ENCODE data around the gene QRICH1.

The QRICH1 gene

GRCh38 chr3:49092938-49093852 lies 676 bp downstream of the QRICH1 start:
- TF ChIP-seq TCF12 (IDR thresholded peaks at IDR 0.05; ENCODE audit: low read depth), result peak; percentile 21; the same call in 1 of the 2 replicates
- TF ChIP-seq, protein P1, sequence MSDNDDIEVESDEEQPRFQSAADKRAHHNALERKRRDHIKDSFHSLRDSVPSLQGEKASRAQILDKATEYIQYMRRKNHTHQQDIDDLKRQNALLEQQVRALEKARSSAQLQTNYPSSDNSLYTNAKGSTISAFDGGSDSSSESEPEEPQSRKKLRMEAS (IDR thresholded peaks at IDR 0.05), result peak; percentile 38; the same call in 1 of the 2 replicates
- TF ChIP-seq TAF1 (IDR thresholded peaks at IDR 0.05; ENCODE audit: low read depth), result no peak
- TF ChIP-seq TEAD4 (IDR thresholded peaks at IDR 0.05), result peak; percentile 14; the same call in 1 of the 2 replicates
- no peak for TF ChIP-seq RAD21 (IDR thresholded peaks at IDR 0.05; ENCODE audit: low read depth)
- no peak for TF ChIP-seq EGR1 (IDR thresholded peaks at IDR 0.05)
- no peak; the same call in 1 of the 2 replicates for TF ChIP-seq FOXM1 (IDR thresholded peaks at IDR 0.05; ENCODE audit: borderline replicate concordance, low read depth)
- TF ChIP-seq ZBTB7A (IDR thresholded peaks at IDR 0.05; ENCODE audit: low read depth), result peak; percentile 74; the same call in 1 of the 2 replicates
- TF ChIP-seq CREB1 (IDR thresholded peaks at IDR 0.05; ENCODE audit: low read depth), result peak; percentile 76
- no peak for TF ChIP-seq NFIC (IDR thresholded peaks at IDR 0.05)

DNA sequence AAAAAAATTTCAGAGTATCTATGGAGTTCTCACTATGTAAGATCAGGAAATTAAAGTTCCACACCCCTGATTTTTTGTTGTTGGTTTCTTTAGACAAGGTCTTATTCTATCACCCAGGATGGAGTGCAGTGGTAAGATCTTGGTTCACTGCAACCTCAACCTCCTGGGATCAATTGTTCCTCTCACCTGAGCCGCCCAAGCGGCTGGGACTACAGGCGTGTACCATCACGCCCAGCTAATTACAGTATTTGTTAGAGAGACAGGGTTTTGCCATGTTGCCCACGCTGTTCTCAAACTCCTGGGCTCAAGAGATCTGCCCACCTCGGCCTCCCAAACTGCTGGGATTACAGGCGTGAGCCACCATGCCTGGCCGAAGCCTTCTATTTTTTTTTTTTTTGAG lies 12.4 kb downstream of the QRICH1 start:
- TF ChIP-seq EP300 (IDR thresholded peaks at IDR 0.05; ENCODE audit: borderline replicate concordance), result no peak
- TF ChIP-seq CREB1 (IDR thresholded peaks at IDR 0.05; ENCODE audit: low read depth), result no peak
- TF ChIP-seq, protein P1 (IDR thresholded peaks at IDR 0.05), result no peak
- TF ChIP-seq RAD21 (IDR thresholded peaks at IDR 0.05; ENCODE audit: low read depth), result no peak
- no peak for TF ChIP-seq TCF12 (IDR thresholded peaks at IDR 0.05; ENCODE audit: low read depth)
- no peak for TF ChIP-seq CEBPB (IDR thresholded peaks at IDR 0.05)
- TF ChIP-seq FOXM1 (IDR thresholded peaks at IDR 0.05; ENCODE audit: borderline replicate concordance, low read depth), result no peak
- no peak for TF ChIP-seq TAF1 (IDR thresholded peaks at IDR 0.05; ENCODE audit: low read depth)
- TF ChIP-seq USF1 (IDR thresholded peaks at IDR 0.05), result no peak
- no peak for TF ChIP-seq TEAD4 (IDR thresholded peaks at IDR 0.05)
- no peak for TF ChIP-seq REST (IDR thresholded peaks at IDR 0.05; ENCODE audit: low read depth)
- TF ChIP-seq YY1 (IDR thresholded peaks at IDR 0.05; ENCODE audit: low read depth), result no peak
- TF ChIP-seq EGR1 (IDR thresholded peaks at IDR 0.05), result no peak
- no peak for TF ChIP-seq ZBTB7A (IDR thresholded peaks at IDR 0.05; ENCODE audit: low read depth)
- no peak for TF ChIP-seq NFIC (IDR thresholded peaks at IDR 0.05)

GRCh38 chr3:49079270-49079669 lies 14.6 kb downstream of the QRICH1 start:
- TF ChIP-seq TCF12 (IDR thresholded peaks at IDR 0.05; ENCODE audit: low read depth) (no peak), YY1 (IDR thresholded peaks at IDR 0.05; ENCODE audit: low read depth) (no peak), REST (IDR thresholded peaks at IDR 0.05; ENCODE audit: low read depth) (no peak), CREB1 (IDR thresholded peaks at IDR 0.05; ENCODE audit: low read depth) (no peak), EP300 (IDR thresholded peaks at IDR 0.05; ENCODE audit: borderline replicate concordance) (no peak), TAF1 (IDR thresholded peaks at IDR 0.05; ENCODE audit: low read depth) (no peak), USF1 (IDR thresholded peaks at IDR 0.05) (no peak), RAD21 (IDR thresholded peaks at IDR 0.05; ENCODE audit: low read depth) (no peak), NFIC (IDR thresholded peaks at IDR 0.05) (no peak), EGR1 (IDR thresholded peaks at IDR 0.05) (no peak), CEBPB (IDR thresholded peaks at IDR 0.05) (no peak), FOXM1 (IDR thresholded peaks at IDR 0.05; ENCODE audit: borderline replicate concordance, low read depth) (no peak), TEAD4 (IDR thresholded peaks at IDR 0.05) (no peak), ZBTB7A (IDR thresholded peaks at IDR 0.05; ENCODE audit: low read depth) (no peak)
- TF ChIP-seq, protein P1 (IDR thresholded peaks at IDR 0.05), result no peak

- TF ChIP-seq, protein P1 (IDR thresholded peaks at IDR 0.05), result no peak
- TF ChIP-seq CEBPB (IDR thresholded peaks at IDR 0.05), result no peak
- no peak for TF ChIP-seq USF1 (IDR thresholded peaks at IDR 0.05)
- no peak for TF ChIP-seq ZBTB7A (IDR thresholded peaks at IDR 0.05; ENCODE audit: low read depth)
- TF ChIP-seq TCF12 (IDR thresholded peaks at IDR 0.05; ENCODE audit: low read depth), result no peak
- TF ChIP-seq TAF1 (IDR thresholded peaks at IDR 0.05; ENCODE audit: low read depth), result no peak
- TF ChIP-seq NFIC (IDR thresholded peaks at IDR 0.05), result no peak
- no peak for TF ChIP-seq RAD21 (IDR thresholded peaks at IDR 0.05; ENCODE audit: low read depth)
- no peak for TF ChIP-seq FOXM1 (IDR thresholded peaks at IDR 0.05; ENCODE audit: borderline replicate concordance, low read depth)
- TF ChIP-seq TEAD4 (IDR thresholded peaks at IDR 0.05), result no peak
- TF ChIP-seq CREB1 (IDR thresholded peaks at IDR 0.05; ENCODE audit: low read depth), result no peak
- no peak for TF ChIP-seq REST (IDR thresholded peaks at IDR 0.05; ENCODE audit: low read depth)
- no peak for TF ChIP-seq EGR1 (IDR thresholded peaks at IDR 0.05)
- no peak for TF ChIP-seq YY1 (IDR thresholded peaks at IDR 0.05; ENCODE audit: low read depth)
- no peak for TF ChIP-seq EP300 (IDR thresholded peaks at IDR 0.05; ENCODE audit: borderline replicate concordance)
Observed at GRCh38 chr3:49076646-49077045, 17.2 kb downstream of the QRICH1 start.

Measured in Ishikawa (cell line).